Testis (tissue), 2 donors: ENCODE results near the gene NMS.

ENCODE experiments used
- POLR2A ChIP-seq: fragments of 450-650 bp; IDR thresholded peaks from one replicate; pipeline ENCODE4 v1.6.1; 2017; ENCODE audit warnings: antibody characterized with exemption, mild to moderate bottlenecking, moderate library complexity
- TF ChIP-seq, protein P1 (sequence below), 3 experiments: fragments of 450-650 bp in 2 of 3; fragments of 200-600 bp in 1 of 3; sonication (generic) in 1 of 3; IDR thresholded peaks; one replicate each; pipeline ENCODE4 v1.5.1; 2016 to 2019; ENCODE audit warnings: antibody characterized with exemption in 3 of 3, mild to moderate bottlenecking in 2 of 3, moderate library complexity in 1 of 3

- no peak for TF ChIP-seq POLR2A
- TF ChIP-seq, protein P1, sequence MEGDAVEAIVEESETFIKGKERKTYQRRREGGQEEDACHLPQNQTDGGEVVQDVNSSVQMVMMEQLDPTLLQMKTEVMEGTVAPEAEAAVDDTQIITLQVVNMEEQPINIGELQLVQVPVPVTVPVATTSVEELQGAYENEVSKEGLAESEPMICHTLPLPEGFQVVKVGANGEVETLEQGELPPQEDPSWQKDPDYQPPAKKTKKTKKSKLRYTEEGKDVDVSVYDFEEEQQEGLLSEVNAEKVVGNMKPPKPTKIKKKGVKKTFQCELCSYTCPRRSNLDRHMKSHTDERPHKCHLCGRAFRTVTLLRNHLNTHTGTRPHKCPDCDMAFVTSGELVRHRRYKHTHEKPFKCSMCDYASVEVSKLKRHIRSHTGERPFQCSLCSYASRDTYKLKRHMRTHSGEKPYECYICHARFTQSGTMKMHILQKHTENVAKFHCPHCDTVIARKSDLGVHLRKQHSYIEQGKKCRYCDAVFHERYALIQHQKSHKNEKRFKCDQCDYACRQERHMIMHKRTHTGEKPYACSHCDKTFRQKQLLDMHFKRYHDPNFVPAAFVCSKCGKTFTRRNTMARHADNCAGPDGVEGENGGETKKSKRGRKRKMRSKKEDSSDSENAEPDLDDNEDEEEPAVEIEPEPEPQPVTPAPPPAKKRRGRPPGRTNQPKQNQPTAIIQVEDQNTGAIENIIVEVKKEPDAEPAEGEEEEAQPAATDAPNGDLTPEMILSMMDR (IDR thresholded peaks at IDR 0.05) = no peak
Observed at GRCh38 chr2:100476606-100477005, 6.3 kb downstream of the NMS start.
